ENCODE data around the gene NR2F1-AS1.
"Not testable (repeated sequence)": the region's sequence is repeated elsewhere in the genome, so short reads cannot be mapped to it uniquely, and the experiment has no call there.

NR2F1-AS1 gene

DNA sequence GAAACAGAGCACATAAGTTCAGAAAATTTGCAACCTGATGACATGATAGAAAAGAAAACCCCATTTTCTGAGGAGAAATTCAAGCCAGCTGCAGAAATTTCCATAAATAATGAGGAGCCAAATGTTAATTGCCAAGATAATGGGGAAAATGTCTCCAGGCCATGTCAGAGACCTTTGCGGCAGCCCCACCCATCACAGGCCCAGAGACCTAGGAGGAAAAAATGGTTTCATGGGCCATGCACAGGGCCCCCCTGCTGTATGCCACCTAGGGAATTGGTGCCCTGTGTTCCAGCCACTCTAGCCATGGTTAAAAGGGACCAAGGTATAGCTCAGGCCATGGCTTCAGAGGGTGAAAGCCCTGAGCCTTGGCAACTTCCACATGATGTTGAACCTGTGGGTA, 118.1 kb downstream of the NR2F1-AS1 start:
- DNase-seq (ENCODE audit: insufficient read length): no peak
- TF ChIP-seq POLR2AphosphoS5 (IDR thresholded peaks at IDR 0.05; ENCODE audit: low read depth, low read length) (no peak), POLR2A (IDR thresholded peaks at IDR 0.05; ENCODE audit: low read depth, low read length) (no peak), TAF1 (IDR thresholded peaks at IDR 0.05; ENCODE audit: borderline replicate concordance, low read depth, low read length) (no peak)
- FAIRE-seq: no peak

- DNase-seq (ENCODE audit: insufficient read length) (no peak), FAIRE-seq (no peak)
- TF ChIP-seq POLR2AphosphoS5 (IDR thresholded peaks at IDR 0.05; ENCODE audit: low read depth, low read length) (no peak), TAF1 (IDR thresholded peaks at IDR 0.05; ENCODE audit: borderline replicate concordance, low read depth, low read length) (no peak), POLR2A (IDR thresholded peaks at IDR 0.05; ENCODE audit: low read depth, low read length) (no peak)
Observed at GRCh38 chr5:93461756-93462155, 119.3 kb downstream of the NR2F1-AS1 start.

GRCh38 chr5:93460286-93460685, 120.7 kb downstream of the NR2F1-AS1 start:
- FAIRE-seq (no peak), DNase-seq (ENCODE audit: insufficient read length) (no peak)
- TF ChIP-seq POLR2AphosphoS5 (IDR thresholded peaks at IDR 0.05; ENCODE audit: low read depth, low read length) (no peak), TAF1 (IDR thresholded peaks at IDR 0.05; ENCODE audit: borderline replicate concordance, low read depth, low read length) (no peak), POLR2A (IDR thresholded peaks at IDR 0.05; ENCODE audit: low read depth, low read length) (no peak)

DNA sequence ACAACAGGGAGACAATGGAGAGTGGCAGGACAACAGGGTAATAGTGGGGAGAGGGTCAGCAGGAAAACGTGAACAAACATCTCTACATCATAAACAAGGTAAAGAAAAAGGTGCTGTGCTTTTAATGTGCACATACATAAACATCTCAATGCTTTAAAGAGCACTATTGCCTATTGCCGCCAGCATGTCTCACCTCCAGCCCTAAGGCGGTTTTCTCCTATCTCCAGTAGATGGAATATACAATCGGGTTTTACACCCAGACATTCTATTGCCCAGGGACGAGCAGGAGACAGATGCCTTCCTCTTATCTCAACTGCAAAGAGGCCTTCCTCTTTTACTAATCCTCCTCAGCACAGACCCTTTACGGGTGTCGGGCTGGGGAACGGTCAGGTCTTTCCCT, 124.2 kb downstream of the NR2F1-AS1 start:
- DNase-seq (ENCODE audit: insufficient read length); FAIRE-seq: not testable (repeated sequence)

DNA sequence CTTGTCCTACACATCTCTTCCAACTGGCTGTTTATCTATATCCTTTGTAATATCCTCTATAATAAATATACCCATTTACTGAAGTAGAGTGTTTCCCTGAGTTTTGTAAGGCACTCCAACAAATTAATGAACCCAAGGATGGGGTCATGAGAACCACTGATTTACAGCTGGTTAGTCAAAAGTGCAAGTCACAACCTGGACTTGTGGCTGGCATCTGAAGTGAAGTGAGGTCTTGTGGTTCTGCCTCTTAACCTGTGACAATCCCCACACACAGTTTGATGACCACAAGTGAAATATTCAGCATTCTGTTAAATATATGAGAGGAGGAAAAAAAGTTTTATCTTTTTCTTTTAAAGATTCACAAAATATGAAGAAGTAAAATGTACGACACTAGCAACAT, 126.1 kb downstream of the NR2F1-AS1 start:
- TF ChIP-seq POLR2AphosphoS5 (IDR thresholded peaks at IDR 0.05; ENCODE audit: low read depth, low read length): no peak
- DNase-seq (ENCODE audit: insufficient read length): no peak
- no peak for FAIRE-seq

DNA sequence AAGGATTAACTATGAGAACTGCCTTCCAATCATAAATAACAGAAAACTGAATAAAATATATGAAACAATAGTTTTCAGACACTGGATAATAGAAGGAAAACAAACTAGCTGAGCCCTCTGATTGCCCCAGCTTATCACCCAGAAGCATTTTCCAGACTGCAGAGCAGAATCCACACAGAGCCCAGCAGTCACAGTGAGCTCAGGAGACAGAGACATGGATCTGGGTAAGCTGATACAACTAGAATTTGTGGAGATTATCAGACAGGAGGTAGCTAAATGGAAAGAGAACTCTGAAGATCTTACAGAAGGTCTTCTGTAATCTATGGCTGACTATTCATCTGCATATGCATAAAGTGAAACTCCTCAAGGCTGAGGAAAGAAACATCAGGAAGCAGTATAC, 128.8 kb downstream of the NR2F1-AS1 start:
- DNase-seq (ENCODE audit: insufficient read length) (no peak), FAIRE-seq (no peak)
- TF ChIP-seq POLR2A (IDR thresholded peaks at IDR 0.05; ENCODE audit: low read depth, low read length): no peak
- TF ChIP-seq TAF1 (IDR thresholded peaks at IDR 0.05; ENCODE audit: borderline replicate concordance, low read depth, low read length): no peak
- no peak for TF ChIP-seq POLR2AphosphoS5 (IDR thresholded peaks at IDR 0.05; ENCODE audit: low read depth, low read length)

GRCh38 chr5:93438124-93438523, 142.9 kb downstream of the NR2F1-AS1 start:
- no peak for DNase-seq (ENCODE audit: insufficient read length)
- TF ChIP-seq POLR2AphosphoS5 (IDR thresholded peaks at IDR 0.05; ENCODE audit: low read depth, low read length): no peak
- TF ChIP-seq POLR2A (IDR thresholded peaks at IDR 0.05; ENCODE audit: low read depth, low read length): no peak
- no peak for TF ChIP-seq TAF1 (IDR thresholded peaks at IDR 0.05; ENCODE audit: borderline replicate concordance, low read depth, low read length)
- no peak for FAIRE-seq

DNA sequence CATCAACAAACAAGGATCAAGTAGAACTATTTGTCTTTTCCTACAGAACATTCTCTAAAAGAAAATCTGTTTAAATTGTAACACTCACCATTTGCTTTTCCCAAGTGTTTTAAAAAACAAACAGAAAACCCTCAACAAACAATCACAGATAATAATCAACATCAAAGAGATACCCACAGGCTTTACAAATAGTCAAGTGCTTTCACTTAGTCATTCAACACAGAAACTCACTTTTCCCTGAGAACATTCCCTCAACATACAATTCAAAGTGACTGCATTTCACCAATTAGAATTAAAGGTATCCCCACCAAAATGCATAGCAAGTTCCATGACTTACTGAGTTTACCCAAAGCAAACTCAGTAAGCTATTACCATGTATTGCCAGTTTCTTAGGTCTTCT, 144.9 kb downstream of the NR2F1-AS1 start:
- no peak for TF ChIP-seq POLR2AphosphoS5 (IDR thresholded peaks at IDR 0.05; ENCODE audit: low read depth, low read length)
- TF ChIP-seq TAF1 (IDR thresholded peaks at IDR 0.05; ENCODE audit: borderline replicate concordance, low read depth, low read length): no peak
- no peak for TF ChIP-seq POLR2A (IDR thresholded peaks at IDR 0.05; ENCODE audit: low read depth, low read length)
- DNase-seq (ENCODE audit: insufficient read length): no peak
- no peak for FAIRE-seq

DNA sequence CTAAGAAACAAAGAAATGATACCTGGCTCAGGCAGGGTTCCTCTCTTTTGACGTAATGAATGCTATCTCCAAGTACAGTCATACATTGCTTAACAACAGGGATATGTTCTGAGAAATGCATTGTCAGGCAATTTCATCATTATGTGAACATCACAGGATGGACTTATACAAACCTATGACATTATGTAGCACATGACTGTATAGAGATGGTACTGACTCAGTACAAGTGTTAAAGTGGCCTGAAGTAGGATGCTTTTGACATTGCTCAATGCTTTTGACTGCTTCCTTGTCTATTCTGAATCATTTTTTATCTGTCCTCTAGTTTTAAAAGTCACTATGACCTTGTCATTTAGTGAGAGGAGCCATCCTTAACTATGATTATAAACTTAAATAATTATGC, 147.6 kb downstream of the NR2F1-AS1 start:
- FAIRE-seq (no peak), DNase-seq (ENCODE audit: insufficient read length) (no peak)
- TF ChIP-seq POLR2AphosphoS5 (IDR thresholded peaks at IDR 0.05; ENCODE audit: low read depth, low read length) (no peak), TAF1 (IDR thresholded peaks at IDR 0.05; ENCODE audit: borderline replicate concordance, low read depth, low read length) (no peak), POLR2A (IDR thresholded peaks at IDR 0.05; ENCODE audit: low read depth, low read length) (no peak)

- DNase-seq (ENCODE audit: insufficient read length) (no peak), FAIRE-seq (no peak)
- TF ChIP-seq POLR2A (IDR thresholded peaks at IDR 0.05; ENCODE audit: low read depth, low read length) (no peak), POLR2AphosphoS5 (IDR thresholded peaks at IDR 0.05; ENCODE audit: low read depth, low read length) (no peak), TAF1 (IDR thresholded peaks at IDR 0.05; ENCODE audit: borderline replicate concordance, low read depth, low read length) (no peak)
Observed at GRCh38 chr5:93431250-93431649, 149.8 kb downstream of the NR2F1-AS1 start.

DNA sequence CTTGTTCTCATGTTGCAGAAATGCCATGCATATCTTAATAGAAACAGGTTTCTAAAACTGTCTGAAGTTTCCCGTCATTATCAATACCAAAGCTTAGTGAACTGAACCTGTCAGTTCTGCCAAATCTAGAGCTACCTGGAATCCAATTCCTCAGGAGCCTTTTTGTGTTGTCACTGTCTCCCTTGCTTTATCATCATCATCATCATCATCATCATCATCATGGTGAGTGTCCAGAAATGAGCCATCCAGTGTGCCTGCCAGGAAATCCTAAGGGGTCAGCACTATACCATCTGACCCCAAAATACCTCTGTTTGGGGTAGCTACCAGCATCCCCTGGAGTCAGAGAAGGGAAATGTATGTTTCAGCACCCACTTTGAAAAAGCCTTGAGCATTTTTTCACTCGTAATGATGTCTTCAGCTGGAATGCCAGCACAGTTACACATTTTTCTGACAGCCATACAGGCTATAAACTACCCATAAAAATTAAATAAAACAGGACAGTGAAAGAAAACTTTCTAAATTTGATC, 150.3 kb downstream of the NR2F1-AS1 start:
- DNase-seq (ENCODE audit: insufficient read length) (no peak), FAIRE-seq (no peak)
- no peak for TF ChIP-seq POLR2A (IDR thresholded peaks at IDR 0.05; ENCODE audit: low read depth, low read length)
- TF ChIP-seq POLR2AphosphoS5 (IDR thresholded peaks at IDR 0.05; ENCODE audit: low read depth, low read length): no peak
- no peak for TF ChIP-seq TAF1 (IDR thresholded peaks at IDR 0.05; ENCODE audit: borderline replicate concordance, low read depth, low read length)

DNA sequence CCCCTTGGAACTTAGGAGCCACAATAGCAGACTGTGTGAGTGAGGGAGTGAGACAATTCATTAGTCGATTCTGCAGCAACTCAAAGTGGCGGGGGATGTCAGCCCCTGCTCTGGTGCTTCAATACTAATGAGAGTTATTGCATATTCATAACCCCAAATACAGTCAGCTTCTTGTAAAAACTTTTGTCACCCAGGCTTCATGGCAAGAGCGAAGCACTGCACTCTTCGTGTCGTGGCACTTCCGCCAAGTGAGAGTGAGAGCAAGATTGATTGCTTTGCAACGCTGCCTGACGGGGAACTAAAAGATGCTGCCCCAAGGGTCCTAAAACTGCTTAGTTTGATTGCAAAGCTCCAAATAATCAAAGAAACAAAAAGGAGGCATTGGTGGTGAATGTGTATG, 150.9 kb downstream of the NR2F1-AS1 start:
- DNase-seq (ENCODE audit: insufficient read length) (no peak), FAIRE-seq (no peak)

GRCh38 chr5:93428868-93429267, 152.2 kb downstream of the NR2F1-AS1 start:
- FAIRE-seq (no peak), DNase-seq (ENCODE audit: insufficient read length) (no peak)
- no peak for TF ChIP-seq POLR2AphosphoS5 (IDR thresholded peaks at IDR 0.05; ENCODE audit: low read depth, low read length)
- no peak for TF ChIP-seq POLR2A (IDR thresholded peaks at IDR 0.05; ENCODE audit: low read depth, low read length)
- no peak for TF ChIP-seq TAF1 (IDR thresholded peaks at IDR 0.05; ENCODE audit: borderline replicate concordance, low read depth, low read length)

More for the DNA sequence above, 150.9 kb downstream of the NR2F1-AS1 start:
- TF ChIP-seq POLR2A (IDR thresholded peaks at IDR 0.05; ENCODE audit: low read depth, low read length): no peak
- TF ChIP-seq POLR2AphosphoS5 (IDR thresholded peaks at IDR 0.05; ENCODE audit: low read depth, low read length): no peak
- TF ChIP-seq TAF1 (IDR thresholded peaks at IDR 0.05; ENCODE audit: borderline replicate concordance, low read depth, low read length): no peak
